Endometrial microvascular endothelial cells (primary cell): Measurements from ENCODE around the gene SEC14L5. TPM values are rescaled to one million over a fixed set of nuclear protein-coding genes. Genes with fewer than 3 reads are reported as not detected.
"Not testable (repeated sequence)": the region's sequence is repeated elsewhere in the genome, so short reads cannot be mapped to it uniquely, and the experiment has no call there.

Experiments
- in situ Hi-C: cut with HindIII; loops from 2 replicates; pipeline ENCODE4 v1.10.0; 2017; ENCODE audit warnings: low sequenced_read_pairs, low pct_unique_long_range_greater_than_20kb; ENCODE audit errors: inconsistent ontology term
- total RNA-seq: library from RNA; depleted of rRNA; stranded (reverse); fragments of >200 nt; gene quantifications from one replicate; pipeline ENCODE4 v1.2.3, GENCODE V29; 2015; ENCODE audit errors: inconsistent ontology term

SEC14L5 gene
- total RNA-seq, 1 donor from 2014 or later = not detected

DNA sequence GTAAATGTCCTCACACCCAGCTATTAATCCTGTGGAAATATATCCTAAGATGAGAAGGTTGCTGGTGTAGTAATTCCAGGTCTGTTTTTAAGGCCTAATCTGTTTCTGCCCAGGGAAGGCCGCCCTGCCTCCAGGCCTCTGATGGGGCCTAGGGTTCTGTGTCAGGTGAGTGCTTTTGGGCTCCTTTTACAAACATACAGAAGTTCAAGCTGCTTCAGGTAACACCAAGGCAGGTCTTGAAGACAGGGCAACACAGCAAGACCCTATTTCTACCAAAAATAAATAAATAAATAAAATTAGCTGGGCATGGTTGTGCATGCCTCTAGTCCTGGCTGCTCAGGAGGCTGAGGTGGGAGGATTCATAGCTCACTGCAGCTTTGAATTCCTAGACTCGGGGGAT is 30.5 kb upstream of the SEC14L5 start:
- in situ Hi-C loops = no loop called here

DNA sequence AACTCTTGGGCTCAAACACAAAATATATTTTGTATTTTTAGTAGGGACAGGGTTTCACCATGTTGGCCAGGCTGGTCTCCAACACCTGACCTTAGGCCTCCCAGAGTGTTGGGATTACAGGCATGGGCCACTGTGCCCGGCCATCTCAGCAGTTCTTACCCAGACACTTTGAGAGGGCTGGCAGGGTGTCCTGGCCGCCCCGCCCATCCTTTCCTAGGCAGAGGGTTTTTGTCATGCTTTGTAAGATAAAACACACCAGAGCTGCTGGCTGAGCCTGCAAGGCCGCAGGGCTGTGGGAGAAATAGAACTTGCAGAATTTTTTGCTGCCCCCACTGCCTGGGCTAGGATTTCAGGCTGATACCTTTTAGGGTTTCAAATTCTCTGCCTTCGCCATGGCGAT is 29.9 kb upstream of the SEC14L5 start:
- in situ Hi-C loops = no loop called here

- in situ Hi-C loops = not testable (repeated sequence)
Observed at GRCh38 chr16:4929619-4930018, 28.5 kb upstream of the SEC14L5 start.

DNA sequence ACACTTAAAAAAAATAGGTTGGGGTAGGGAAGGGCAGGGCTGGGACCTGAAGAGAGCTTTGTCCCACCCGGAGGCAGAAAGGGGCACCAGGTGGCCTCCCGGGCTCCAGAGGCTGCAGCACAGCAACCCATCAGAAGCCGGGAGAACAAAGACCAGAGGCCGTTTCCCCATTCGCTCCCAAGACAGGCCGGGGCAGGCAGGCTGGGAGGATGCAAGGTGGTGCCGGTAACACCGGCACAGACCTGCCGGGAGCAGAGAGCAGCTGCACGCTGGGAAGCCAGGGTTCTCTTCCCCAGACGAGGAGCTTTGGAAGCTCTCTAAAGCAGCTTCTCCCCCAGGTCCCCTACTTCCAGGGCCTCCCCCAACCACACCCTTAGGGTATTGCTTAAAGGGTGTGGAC is 26.7 kb upstream of the SEC14L5 start:
- in situ Hi-C loops = no loop called here

GRCh38 chr16:4933433-4933832 is 24.7 kb upstream of the SEC14L5 start:
- in situ Hi-C loops = no loop called here

GRCh38 chr16:4933871-4934395 is 24.2 kb upstream of the SEC14L5 start:
- in situ Hi-C loops = no loop called here

- in situ Hi-C loops = no loop called here
Observed at GRCh38 chr16:4934591-4934990, 23.5 kb upstream of the SEC14L5 start.

DNA sequence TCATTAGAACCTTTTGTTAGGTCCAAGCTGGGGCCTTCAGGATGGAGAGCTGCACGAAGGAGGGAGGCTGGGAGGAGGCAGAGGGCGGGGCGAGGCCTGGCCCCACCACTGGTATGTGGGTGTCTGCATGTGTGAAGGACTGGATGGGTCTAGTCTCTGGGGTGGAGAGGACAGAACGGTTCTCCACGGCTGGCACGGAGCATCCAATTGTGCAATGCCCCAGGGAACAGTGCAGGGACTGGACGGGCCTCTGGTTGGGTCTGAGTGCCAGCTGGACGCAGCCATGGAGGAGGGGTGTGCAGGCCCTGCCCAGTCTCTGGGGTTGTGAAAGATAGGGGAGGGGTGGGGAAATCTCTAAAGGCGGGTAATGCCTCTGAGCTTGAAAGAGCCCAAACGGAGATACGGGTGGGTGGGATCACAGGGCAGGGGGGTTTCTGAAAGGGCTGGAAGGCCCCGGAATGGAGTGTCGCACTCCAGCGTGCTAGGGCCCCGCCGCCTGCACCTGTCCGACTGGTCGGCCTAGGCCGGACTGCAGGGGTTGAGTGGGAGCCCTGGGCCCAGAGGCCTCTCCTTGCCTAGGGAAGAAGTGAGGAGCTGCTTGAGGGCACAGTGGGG is 22.8 kb upstream of the SEC14L5 start:
- in situ Hi-C loops = no loop called here

GRCh38 chr16:4936181-4936990 is 21.7 kb upstream of the SEC14L5 start:
- in situ Hi-C loops = no loop called here

GRCh38 chr16:4936991-4937781 is 20.9 kb upstream of the SEC14L5 start, which contains the start of gene PPL:
Gene PPL (minus strand): TSS chr16:4937148. CDS start chr16:4937045, 103 bp downstream.
- in situ Hi-C loops = no loop called here

GRCh38 chr16:4937782-4938682 is 20.1 kb upstream of the SEC14L5 start:
- in situ Hi-C loops = no loop called here

GRCh38 chr16:4938683-4939030 is 19.5 kb upstream of the SEC14L5 start:
- in situ Hi-C loops = no loop called here

GRCh38 chr16:4940719-4941118 is 17.4 kb upstream of the SEC14L5 start:
- in situ Hi-C loops = no loop called here

DNA sequence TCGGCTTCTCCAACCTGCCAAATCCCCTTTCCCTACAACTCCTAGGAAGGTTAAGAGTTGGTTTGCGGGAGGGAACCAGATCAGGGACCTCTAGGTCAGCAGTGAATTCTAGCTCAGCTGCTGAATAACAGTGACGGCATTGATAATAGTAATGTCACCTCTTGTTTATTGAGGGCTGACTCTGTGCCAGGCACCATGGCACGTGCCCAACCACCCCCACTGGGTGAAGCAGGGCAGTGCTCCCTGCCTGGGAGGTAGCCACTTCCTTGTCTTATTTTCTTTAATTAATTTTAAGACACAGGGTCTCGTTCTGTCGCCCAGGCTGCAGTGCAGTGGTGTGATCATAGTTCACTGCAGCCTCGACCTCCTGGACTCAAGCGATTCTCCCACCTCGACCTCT is 15.6 kb upstream of the SEC14L5 start:
- in situ Hi-C loops = no loop called here

DNA sequence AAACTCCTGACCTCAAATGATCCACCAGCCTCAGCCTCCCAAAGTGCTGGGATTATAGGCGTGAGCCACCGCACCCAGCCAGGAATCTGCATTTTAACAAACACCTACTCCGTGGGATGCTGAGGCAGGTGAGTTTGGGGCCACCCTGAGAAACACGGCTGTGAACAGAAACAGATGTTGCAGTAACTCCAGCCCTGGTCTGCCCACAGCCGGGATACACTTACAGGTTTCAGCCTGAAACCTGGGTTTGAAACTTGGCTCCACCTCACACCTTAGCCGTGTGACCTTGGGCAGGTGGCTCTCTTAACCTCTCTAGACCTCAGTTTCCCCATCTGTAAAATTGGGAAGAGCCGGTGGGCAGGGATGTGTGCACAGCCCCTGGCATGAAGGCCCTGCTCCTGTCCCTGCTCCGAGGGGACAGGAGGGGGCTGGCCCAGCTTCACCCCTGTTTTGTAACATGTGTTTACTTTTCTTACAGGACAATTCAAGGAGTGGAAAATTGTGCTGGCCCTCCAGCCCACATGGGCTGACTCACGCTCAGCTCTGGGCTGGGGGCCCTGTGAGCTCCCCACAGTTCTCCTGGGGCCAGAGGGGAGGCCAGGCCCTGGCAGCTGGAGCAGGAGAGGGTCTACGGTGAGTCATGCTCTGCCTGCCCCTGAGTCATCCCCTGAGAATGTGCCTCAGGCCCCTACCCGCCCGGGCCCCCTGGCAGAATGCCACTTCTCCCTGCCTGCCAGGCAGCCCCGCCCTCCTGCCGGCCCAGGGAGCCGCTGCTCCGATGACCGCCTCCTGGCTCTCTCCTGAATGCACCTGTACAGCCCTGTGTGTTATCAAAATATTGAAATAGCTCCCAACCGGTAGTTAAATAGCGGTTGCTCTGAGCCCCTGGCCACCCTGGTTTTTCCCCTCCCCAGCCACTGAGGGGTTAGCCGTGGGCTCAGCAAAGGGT is 13.5 kb upstream of the SEC14L5 start:
- in situ Hi-C loops = no loop called here

DNA sequence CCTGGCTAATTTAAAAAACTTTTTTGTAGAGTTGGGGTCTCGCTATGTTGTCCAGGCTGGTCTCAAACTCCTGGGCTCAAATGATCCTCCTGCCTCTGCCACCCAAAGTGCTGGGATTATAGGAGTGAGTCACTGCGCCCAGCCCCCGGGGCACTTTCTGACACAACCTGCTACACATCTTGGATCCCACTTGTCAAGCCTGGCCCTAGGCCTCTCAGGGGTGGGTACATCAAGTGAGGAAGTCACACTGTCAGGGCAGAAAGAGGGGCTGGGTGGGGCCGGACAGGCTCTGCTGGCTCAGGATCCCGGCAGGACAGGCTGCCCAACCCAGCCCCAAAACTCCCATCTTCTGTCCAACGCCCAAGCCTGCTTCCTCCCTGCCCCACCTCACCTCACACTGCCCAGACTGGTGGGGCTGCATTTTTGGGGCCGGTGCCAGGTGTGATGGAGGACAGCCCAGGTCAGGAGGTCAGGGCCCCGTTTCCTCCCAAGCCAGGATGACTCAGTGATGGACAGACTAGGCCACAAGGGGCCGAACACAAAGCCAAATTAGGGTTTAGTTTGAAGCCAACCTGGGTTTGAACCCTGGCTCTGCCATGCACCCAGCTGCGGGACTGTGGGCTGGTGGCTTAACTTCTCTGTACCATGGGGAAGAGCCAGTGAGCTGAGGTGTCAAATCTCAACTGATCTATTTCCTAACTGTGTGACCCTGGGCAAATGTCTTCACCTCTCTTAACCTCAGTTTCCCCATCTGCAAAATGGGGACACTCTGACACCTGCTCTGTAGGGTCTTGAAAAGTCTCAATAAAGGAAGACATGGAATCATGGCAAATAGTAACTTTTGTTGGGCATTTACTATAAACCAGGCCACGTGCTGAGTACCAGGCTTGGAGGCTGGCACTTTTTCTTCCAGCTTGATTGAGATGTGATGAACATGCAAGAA is 12.3 kb upstream of the SEC14L5 start:
- in situ Hi-C loops = no loop called here

DNA sequence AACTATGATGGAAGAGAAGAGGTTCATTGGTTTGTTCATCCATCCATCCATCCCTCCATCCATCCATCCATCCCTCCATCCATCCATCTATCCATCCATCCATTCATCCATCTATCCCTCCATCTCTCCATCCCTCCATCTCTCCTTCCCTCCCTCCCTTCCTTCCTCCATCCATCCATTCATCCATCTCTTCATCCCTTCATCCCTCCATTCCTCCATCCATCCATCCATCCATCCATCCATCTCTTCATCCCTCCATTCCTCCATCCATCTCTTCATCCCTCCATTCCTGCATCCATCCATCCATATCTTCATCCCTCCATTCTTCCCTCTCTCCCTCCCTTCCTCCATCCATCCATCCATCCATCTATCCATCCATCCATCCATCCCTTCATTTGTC is 11.2 kb upstream of the SEC14L5 start:
- in situ Hi-C loops = no loop called here
